MCF 10A (cell line): ENCODE measurements around the gene MTF1. TPM values are rescaled to one million over a fixed set of nuclear protein-coding genes. Genes with fewer than 3 reads are reported as not detected.

Experiments
- BruUV-seq: library from RNA; stranded (reverse); fragments of 400-500 nt; replicated peaks from 2 replicates; lab custom pipeline; 2021; lab: Mats Ljungman, UMichigan
- CTCF ChIA-PET: fragments of 300-600 bp; sonication (Branson Sonifier 250); formaldehyde crosslinking; extraction: SDS; loops from one replicate; lab custom pipeline; 2021; ENCODE audit warnings: antibody characterized with exemption, inconsistent platforms; lab: Yijun Ruan, JAX
- POLR2A ChIA-PET: fragments of 300-600, 350-650 bp; sonication (Branson Sonifier 250); formaldehyde crosslinking; extraction: SDS; loops from one replicate; lab custom pipeline; 2020; ENCODE audit warnings: antibody characterized with exemption, inconsistent platforms; lab: Yijun Ruan, JAX
- DNase-seq: peaks from one replicate; pipeline ENCODE4 v3.0.0-alpha.2; 2018; ENCODE audit not compliant: unreplicated experiment
- H3K27ac Mint-ChIP-seq: one replicate; pipeline ENCODE4 v1.8.0; 2022; ENCODE audit warnings: mild to moderate bottlenecking, low read depth, mixed read lengths; ENCODE audit not compliant: unreplicated experiment
- H3K27me3 Mint-ChIP-seq: one replicate; pipeline ENCODE4 v1.8.0; 2022; ENCODE audit warnings: mixed read lengths; ENCODE audit not compliant: insufficient read depth, unreplicated experiment
- H3K36me3 Mint-ChIP-seq: one replicate; pipeline ENCODE4 v1.8.0; 2022; ENCODE audit warnings: mild to moderate bottlenecking, moderate library complexity, mixed read lengths; ENCODE audit not compliant: insufficient read depth, unreplicated experiment
- H3K4me1 Mint-ChIP-seq: one replicate; pipeline ENCODE4 v1.8.0; 2022; ENCODE audit warnings: mixed read lengths; ENCODE audit not compliant: insufficient read depth, unreplicated experiment
- H3K4me3 Mint-ChIP-seq: one replicate; pipeline ENCODE4 v1.8.0; 2022; ENCODE audit warnings: mild to moderate bottlenecking, moderate library complexity, mixed read lengths; ENCODE audit not compliant: unreplicated experiment
- H3K9me3 Mint-ChIP-seq: one replicate; pipeline ENCODE4 v1.8.0; 2022; ENCODE audit warnings: mixed read lengths; ENCODE audit not compliant: unreplicated experiment
- intact Hi-C: fragments of 100-400 bp; cut with micrococcal nuclease; formaldehyde crosslinking; loops from 2 replicates; pipeline ENCODE4 v1.14.1; 2022
- total RNA-seq: library from RNA; stranded (reverse); gene quantifications from 2 replicates; pipeline ENCODE4 v1.2.3, GENCODE V29; 2022
- TF ChIP-seq, protein P1 (sequence below): fragments of 200-600 bp; IDR thresholded peaks from one replicate; pipeline ENCODE4 v1.8.0; 2022; ENCODE audit warnings: antibody characterized with exemption, mild to moderate bottlenecking; ENCODE audit not compliant: unreplicated experiment

The MTF1 gene
- total RNA-seq, 1 experiment from 2014 or later = 34.7 TPM

DNA sequence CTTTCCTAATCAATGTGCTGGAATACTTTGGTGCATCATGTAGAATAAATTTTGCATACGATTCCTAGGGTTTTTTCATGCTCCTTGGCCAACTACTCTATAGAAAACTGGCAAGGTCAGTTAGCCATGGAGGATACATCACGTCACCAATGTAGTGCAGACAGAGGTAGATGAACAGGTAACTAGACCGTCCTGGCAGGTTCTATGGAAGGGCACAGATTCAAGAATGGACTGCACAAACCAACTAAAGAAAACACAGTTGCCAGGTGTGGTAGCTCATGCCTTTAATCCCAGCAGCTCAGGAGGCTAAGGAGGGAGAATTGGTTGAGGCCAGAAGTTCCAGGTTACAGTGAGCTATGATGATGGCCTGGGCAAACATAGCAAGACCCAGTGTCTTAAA is 9.9 kb downstream of the MTF1 start:
- no TSS peak for BruUV-seq
- CTCF ChIA-PET = interaction anchor here (0.7 to 3.6 kb wide), 2 partner anchors 11 to 1025 kb away, joined by 3 to 26 read pairs; partner anchors contain the start of gene MTF1
- H3K4me1 Mint-ChIP-seq = peaks cover 28% of the 10 kb centered on the region
- peaks cover 37% of the 10 kb centered on the region for H3K36me3 Mint-ChIP-seq
- POLR2A ChIA-PET = interaction anchor here (1.7 to 2.8 kb wide), 2 partner anchors 10 to 12 kb away, joined by 9 to 25 read pairs; partner anchors contain the start of gene MTF1
- H3K4me3 Mint-ChIP-seq = no peak overlapping the region
- H3K27me3 Mint-ChIP-seq = no peaks in the 10 kb centered on the region
- TF ChIP-seq, protein P1, sequence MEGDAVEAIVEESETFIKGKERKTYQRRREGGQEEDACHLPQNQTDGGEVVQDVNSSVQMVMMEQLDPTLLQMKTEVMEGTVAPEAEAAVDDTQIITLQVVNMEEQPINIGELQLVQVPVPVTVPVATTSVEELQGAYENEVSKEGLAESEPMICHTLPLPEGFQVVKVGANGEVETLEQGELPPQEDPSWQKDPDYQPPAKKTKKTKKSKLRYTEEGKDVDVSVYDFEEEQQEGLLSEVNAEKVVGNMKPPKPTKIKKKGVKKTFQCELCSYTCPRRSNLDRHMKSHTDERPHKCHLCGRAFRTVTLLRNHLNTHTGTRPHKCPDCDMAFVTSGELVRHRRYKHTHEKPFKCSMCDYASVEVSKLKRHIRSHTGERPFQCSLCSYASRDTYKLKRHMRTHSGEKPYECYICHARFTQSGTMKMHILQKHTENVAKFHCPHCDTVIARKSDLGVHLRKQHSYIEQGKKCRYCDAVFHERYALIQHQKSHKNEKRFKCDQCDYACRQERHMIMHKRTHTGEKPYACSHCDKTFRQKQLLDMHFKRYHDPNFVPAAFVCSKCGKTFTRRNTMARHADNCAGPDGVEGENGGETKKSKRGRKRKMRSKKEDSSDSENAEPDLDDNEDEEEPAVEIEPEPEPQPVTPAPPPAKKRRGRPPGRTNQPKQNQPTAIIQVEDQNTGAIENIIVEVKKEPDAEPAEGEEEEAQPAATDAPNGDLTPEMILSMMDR = no peak
- no peak overlapping the region for H3K27ac Mint-ChIP-seq
- intact Hi-C loops = no loop called here
- no peaks in the 10 kb centered on the region for H3K9me3 Mint-ChIP-seq
- no peak for DNase-seq

DNA sequence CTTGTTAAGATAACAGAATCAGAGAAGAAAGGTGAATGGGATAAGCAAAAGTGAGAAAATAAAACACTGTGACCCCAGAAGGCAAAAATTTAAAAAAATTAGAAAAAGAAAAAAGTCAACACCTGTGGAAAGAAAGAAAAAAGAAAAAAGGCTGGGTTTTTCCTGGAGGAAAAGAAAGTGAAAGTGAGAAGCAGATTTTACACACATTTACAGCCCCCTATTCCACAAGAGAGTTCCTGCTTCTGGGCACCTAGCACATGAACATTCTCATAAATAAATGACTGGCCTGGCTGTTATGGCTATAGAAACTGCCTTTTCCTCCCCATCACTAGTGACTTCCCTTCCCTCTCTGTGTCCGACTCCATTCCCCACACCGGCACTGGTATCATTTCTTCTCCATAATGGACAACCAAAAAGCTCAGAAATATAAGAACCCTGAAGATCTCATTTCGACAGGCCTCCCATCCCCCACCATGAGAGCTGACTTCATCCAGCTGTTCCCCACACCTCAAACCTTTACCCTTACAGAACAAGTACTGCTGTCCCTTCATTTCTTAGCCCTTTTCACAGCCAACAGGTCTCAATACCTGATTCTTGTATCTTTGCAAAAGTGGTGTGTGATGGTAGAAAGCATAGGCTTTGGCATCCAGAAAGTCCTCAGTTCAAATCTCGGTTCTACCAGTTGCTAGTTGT is 12.6 kb downstream of the MTF1 start:
- ChIA-PET CTCF (interaction anchor here (0.6 to 2.5 kb wide), 2 partner anchors 13 to 73 kb away, joined by 3 to 9 read pairs; no protein-coding TSS in a partner anchor), POLR2A (interaction anchor here (0.6 to 2.7 kb wide), 4 partner anchors 12 to 157 kb away, joined by 3 to 9 read pairs (median 4); partner anchors contain the start of gene MTF1)
- no peaks in the 10 kb centered on the region for H3K9me3 Mint-ChIP-seq
- H3K27me3 Mint-ChIP-seq = no peaks in the 10 kb centered on the region
- no peak for DNase-seq
- no TSS peak for BruUV-seq
- H3K27ac Mint-ChIP-seq = peak overlapping the region; percentile 68
- no peak overlapping the region for H3K4me3 Mint-ChIP-seq
- intact Hi-C loops = no loop called here
- H3K4me1 Mint-ChIP-seq = peaks cover 34% of the 10 kb centered on the region
- peaks cover 51% of the 10 kb centered on the region for H3K36me3 Mint-ChIP-seq
- TF ChIP-seq, protein P1 = no peak

DNA sequence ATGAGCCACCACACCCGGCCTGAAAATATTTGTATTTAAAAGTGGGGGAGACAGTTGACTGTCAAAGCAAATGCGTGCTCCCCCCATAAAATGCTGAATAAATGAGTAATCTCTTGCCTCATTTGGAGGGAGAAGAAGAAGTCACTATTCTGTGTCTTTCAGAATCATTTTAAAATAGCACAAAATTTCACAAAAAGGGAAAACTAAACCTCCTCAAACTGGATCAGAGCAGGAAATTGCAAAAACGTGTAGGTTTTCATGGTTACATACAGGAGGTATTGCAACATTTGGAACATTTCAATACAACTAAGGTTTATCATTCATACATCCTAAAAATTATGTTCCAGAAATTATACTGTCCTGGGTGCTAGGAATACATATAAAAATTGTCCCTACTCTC is 13.6 kb downstream of the MTF1 start:
- ChIA-PET POLR2A (interaction anchor here (0.8 to 2.7 kb wide), 4 partner anchors 8 to 156 kb away, joined by 3 to 9 read pairs (median 5); partner anchors contain the start of gene MTF1), CTCF (interaction anchor here (0.6 to 2.5 kb wide), 2 partner anchors 14 to 72 kb away, joined by 3 to 9 read pairs; no protein-coding TSS in a partner anchor)
- Mint-ChIP-seq H3K27me3 (no peaks in the 10 kb centered on the region), H3K27ac (peak overlapping the region; percentile 68), H3K36me3 (peaks cover 56% of the 10 kb centered on the region), H3K9me3 (no peaks in the 10 kb centered on the region), H3K4me3 (no peak overlapping the region), H3K4me1 (peaks cover 34% of the 10 kb centered on the region)
- DNase-seq = peak; percentile 42
- no TSS peak for BruUV-seq
- intact Hi-C loops = no loop called here
- TF ChIP-seq, protein P1 = no peak

DNA sequence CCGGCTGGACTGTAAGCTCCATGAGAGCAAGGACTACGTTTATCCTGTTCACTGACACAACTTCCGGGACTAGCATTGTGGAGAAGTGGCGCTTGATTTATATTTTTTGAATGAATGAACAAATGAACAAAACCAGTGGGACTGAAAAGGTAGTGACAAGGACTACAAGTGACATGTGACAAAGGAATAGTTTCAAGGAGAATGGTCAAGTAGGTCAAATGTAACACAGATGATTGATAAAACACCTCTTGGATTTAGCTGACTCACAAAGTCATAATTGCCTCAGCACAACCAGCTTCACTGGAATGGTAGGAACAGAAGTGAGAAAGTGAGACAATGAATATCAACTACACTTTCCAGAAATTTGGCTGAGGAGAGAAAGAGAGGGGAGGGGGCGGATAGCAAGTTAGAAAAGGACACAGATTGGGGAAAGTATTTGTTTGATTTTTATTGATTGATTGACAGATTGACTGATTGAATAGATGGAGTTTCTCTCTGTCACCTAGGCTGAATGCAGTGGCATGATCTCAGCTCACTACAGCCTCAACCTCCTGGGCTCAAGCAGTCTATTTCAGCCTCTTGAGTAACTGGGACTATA is 14.2 kb downstream of the MTF1 start:
- POLR2A ChIA-PET = interaction anchor here (1.4 to 1.7 kb wide), 3 partner anchors 9 to 16 kb away, joined by 3 to 11 read pairs (median 7); partner anchors contain the start of gene MTF1
- TF ChIP-seq, protein P1 = no peak
- CTCF ChIA-PET = interaction anchor here (0.7 to 2.5 kb wide), 3 partner anchors 15 to 1329 kb away, joined by 4 to 9 read pairs (median 4); no protein-coding TSS in a partner anchor
- peak overlapping the region; percentile 68 for H3K27ac Mint-ChIP-seq
- BruUV-seq = no TSS peak
- H3K4me3 Mint-ChIP-seq = no peak overlapping the region
- no peaks in the 10 kb centered on the region for H3K9me3 Mint-ChIP-seq
- DNase-seq = no peak
- H3K27me3 Mint-ChIP-seq = no peaks in the 10 kb centered on the region
- intact Hi-C loops = no loop called here
- H3K36me3 Mint-ChIP-seq = peaks cover 56% of the 10 kb centered on the region
- peaks cover 34% of the 10 kb centered on the region for H3K4me1 Mint-ChIP-seq
